HG02852 (cell line): ENCODE results near the gene EYA2.

Experiments used
- ATAC-seq: cut with Tn5 transposase; IDR thresholded peaks from one replicate; pipeline ENCODE4 v1.9.1; 2021; ENCODE audit warnings: mild to moderate bottlenecking, moderate library complexity; ENCODE audit not compliant: unreplicated experiment

EYA2 gene

GRCh38 chr20:46999801-47000465, 105.3 kb downstream of the EYA2 start:
- no peak for ATAC-seq

DNA sequence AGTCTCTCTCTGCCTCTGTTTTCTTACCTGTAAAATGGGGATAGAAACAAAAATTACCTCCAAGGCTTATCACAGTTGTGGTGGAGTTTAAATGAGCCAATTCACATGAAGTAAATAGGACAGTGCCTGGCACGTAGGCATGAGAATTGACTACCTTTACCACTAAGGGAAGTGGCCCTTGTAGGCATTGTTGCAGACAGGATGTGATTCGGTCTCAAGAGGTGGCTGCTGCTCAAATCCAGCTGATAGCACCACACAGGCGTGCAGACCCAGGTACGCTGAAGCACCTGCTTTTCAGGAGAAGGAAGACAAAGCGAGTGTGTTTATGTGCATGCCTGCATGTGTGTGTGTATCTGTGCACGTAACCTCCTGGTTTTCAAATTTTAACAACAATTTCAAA, 108.6 kb downstream of the EYA2 start:
- no peak for ATAC-seq

- no peak for ATAC-seq
Observed at GRCh38 chr20:47004179-47004578, 109.5 kb downstream of the EYA2 start.

DNA sequence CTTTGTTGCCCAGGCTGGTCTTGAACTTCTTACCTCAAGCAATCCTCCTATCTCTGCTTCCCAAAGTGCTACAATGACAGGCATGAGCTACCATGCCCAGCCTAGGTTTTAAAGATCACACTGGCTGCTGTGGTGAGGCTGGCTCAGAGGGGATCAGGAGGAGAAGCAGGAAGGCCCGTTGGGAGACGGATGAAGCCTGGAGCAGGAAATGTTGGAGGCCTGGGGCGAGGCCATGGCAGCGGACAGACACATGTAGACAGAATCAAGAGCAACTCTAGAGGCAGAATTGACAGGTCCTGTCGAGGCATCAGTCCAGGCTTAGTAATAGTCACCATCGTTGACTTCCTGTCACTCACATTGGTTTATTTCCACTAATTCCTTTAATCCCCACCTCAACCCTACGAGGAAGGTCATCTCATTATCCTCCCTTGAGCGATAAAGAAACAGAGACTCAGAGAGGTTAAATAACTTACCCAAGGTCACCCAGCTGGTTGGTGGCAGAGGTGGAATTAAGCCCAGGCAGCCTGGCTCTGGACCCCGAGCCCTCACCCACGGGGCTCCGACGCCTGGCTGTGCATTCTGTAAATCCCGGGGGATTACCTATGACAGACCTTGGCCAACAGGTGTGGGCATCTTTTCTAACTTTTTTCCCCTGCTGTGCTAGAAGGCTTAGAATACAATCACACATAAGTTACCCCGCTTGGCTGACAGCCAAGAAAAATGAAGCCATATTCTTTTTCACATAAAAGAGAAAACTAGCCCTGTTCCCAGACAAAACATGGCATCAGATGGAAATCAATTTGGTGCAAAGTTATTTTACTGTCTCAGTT, 113.4 kb downstream of the EYA2 start:
- no peak for ATAC-seq

DNA sequence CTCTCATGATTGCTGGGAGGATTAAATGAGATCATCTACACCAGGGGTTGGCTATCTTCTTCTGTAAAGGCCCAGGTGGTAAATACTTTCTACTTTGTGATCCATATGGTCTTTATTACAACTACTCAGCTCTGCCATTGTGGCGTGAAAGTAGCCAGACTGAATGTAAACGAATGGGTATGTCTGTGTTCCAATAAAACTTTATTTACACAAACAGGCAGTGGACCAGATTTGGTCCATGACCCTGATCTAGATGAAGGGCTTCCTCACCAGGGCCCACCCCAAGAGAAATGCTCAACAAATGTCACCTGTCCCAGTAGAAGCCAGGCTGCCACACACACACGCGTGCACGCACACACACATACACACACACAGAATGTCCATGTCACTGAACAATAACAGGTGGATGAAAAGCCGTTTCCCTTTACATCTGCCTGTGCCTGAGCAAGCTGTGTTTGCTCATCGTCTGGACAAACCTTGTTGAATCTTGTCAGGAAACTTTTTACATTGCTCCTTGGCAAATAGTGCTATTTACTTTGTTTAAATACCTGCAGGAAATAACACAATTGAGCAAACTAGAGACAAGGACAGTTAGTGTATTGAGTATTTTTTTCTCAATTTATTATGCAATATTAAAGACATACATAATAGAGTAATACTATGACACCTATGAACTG, 114.3 kb downstream of the EYA2 start:
- no peak for ATAC-seq

GRCh38 chr20:47009784-47010183, 115.1 kb downstream of the EYA2 start:
- ATAC-seq = no peak

DNA sequence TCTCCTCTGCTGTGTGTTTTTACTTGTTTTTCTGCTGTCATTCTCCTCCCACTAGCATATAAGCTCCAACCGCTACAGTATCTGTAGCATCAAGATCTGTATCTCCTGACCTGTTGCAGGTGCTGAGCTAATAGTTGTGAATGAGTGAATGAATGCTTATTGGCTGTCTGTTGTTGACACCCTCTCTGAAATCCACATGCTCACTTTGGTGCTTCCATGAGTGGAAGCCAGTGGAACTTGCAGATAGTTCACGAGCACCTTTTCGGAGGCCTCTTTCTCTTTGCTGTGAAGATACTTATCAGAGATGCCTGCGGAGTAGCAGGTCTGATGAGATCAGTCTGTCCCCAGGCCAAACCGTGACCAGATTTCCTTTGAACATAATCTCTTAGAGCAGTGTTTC, 117.3 kb downstream of the EYA2 start:
- no peak for ATAC-seq

- no peak for ATAC-seq
Observed at GRCh38 chr20:47013606-47014005, 119.0 kb downstream of the EYA2 start.

DNA sequence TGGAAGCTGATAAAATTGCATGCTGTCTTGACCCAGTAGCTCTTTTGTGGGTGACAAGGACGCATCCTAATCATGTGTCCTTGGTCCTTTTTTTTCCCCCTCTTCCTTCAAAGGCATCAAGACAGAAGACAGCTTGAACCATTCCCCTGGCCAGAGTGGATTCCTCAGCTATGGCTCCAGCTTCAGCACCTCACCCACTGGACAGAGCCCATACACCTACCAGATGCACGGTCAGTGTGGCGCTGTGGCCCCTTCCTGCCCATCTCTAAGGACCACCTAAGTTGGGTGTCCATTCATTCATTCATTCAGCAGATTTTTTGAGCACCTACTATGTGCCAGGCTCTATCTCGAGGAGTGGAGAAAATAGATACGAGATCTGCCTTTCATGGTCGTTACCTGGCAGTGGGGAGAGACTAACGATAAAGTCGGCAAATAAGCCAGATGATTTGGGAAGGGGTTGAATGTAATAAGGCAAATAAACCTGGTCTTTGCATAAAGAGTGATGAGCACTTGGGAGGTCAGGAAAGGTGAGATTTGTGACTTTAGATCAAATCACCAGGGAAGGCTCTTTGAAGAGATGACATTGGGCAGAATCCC, 121.5 kb downstream of the EYA2 start:
- ATAC-seq = no peak

- no peak for ATAC-seq
Observed at GRCh38 chr20:47018381-47018780, 123.7 kb downstream of the EYA2 start.

DNA sequence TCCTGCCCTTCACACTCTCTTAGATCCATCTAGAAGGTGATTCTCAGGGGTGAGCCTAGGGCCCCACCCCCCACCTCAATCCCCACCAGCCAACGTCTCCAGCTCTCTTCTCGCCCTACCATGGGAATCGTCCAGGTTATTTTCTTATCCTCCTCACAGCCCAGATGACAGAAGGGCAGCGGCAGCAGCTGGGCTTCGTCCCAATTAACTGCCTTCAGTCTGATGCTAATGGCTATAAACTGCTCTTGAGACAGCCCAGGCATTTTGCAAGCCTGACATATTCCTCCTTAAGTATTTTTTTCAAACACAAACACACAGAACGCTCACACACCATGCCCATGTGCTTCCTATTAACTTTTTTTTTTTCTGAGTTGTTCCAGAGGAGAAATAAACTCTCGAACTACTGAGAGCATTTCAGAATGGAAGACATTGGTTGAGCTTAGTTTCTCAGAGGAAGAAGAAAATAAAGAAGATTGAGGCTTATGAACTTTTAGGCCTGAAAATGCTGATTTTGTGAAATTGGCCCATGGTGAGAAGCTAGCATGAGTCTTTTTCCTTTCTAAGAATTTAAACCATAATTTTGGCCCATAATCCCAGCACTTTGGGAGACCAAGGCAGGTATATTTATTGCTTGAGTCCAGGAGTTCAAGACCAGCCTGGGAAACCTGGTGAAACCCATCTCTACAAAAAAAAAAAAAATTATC, 124.6 kb downstream of the EYA2 start:
- ATAC-seq = no peak

- no peak for ATAC-seq
Observed at GRCh38 chr20:47020231-47020630, 125.6 kb downstream of the EYA2 start.

DNA sequence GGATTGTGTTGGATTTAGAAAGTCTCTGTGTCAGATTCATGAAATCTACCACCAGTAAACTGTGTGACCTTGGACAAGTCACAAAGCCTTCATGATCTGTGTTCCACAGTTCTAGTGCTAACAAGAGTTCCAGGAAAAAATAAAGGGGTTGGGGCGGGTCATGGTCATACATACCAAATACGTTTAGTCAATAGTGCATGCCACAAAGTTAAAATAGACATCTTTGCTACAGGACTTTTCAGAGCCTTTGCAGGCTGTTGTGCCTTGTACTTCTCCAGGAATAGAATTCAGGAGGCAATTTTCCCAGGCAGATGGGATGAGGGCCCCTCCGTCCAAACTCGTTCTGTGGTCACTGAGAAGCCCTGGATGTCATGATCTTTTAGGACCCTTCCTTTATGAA, 127.2 kb downstream of the EYA2 start:
- no peak for ATAC-seq

DNA sequence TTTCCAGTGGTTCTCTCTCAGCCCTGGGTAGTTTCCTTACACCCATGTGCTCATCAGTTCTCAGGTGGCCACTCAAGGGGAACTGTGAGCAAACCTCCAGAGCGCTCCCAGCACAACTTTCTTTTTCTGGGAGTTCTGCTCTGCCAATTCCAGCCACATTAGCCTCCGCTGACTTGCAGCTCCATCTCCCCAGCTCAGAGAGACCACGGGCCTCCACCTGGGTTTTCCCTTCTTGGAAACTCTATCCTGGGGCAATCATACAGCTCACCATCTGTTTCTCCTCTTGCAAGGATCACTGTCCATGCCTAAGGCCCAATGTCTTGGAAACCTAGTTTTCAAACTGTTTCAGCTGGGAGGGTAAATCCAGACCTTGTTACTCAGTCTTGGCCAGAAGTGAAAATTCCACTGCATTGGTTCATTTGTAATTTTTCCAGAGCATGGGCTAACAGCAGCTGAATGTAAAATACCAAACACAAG, 129.9 kb downstream of the EYA2 start:
- no peak for ATAC-seq

- ATAC-seq = no peak
Observed at GRCh38 chr20:47027042-47027441, 132.4 kb downstream of the EYA2 start.

DNA sequence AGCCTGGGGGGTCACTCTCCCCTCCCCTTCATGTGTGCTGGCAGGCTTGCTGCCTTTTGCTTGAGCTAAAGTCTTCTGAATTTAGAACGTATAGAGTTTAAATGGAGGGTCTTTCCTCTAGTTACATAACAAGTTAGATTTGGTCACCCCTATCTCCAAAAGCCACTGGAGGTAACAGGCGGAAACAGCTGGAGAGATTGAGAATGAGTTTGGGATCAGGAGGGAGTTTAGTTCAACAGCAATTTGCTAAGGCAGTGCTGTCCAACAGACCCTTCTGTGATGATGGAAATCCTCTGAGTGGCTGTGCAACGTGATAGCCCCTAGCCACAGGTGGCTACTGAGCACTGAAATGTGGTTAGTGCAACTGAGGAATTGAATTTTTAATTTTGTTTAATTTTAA, 132.8 kb downstream of the EYA2 start:
- no peak for ATAC-seq

DNA sequence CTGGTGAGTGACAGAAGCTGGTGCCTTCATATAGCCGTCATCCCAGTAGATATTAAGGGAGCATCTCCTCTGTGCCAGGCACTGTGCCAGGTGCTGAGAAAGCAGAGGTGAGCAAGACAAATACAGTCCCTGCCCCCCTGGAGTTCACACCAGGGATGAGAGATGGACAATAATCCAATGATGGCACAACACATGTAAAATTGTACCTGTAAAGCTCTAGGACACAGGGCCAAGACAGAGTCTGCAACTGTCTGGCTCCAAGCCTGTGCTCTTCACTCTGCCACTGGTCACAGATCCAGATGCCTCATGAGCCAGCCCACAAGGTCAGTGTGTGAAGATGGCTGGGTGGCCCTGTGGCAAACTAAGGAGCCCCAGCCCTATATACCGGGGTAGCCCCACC, 133.8 kb downstream of the EYA2 start:
- no peak for ATAC-seq

DNA sequence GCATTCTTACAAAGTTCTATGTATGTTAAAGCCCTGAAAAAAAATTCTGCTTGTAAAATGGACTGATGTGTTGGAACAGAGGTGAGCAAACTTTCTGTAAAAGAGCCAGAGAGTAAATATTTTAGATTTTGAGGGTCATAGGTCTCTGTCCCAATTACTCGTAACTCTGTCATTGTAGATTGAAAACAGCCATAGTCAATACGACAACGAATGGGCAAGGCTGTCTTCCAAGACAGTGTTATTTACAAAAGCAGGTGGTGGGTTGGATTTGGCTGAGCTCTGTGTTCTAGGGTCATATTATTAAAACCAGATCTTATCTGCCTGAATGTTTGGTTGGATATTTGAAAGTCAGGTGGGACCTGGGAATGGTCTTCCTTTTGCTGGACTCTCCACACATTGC, 135.2 kb downstream of the EYA2 start:
- ATAC-seq = no peak

- ATAC-seq = no peak
Observed at GRCh38 chr20:47030271-47030810, 135.7 kb downstream of the EYA2 start.

GRCh38 chr20:47031004-47031403, 136.4 kb downstream of the EYA2 start:
- no peak for ATAC-seq

DNA sequence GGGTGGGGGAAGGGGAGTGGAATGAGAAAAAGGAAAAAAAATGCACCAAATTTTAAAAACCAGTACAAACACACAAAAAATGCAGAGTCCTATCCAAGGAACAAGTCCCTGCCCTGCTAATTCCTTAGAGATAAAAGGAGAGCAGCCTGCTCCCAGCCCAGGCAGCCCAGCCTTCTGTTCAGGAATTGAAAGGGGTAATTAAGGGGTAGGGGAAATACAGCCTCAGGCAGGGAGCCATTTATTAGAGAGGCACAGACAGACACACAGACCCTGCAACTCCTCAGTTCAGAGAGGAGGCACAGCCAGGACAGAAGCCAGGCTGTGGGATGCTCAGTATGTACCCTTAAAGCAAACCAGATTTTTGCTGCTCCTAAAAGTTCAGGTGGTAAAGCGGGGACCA, 137.2 kb downstream of the EYA2 start:
- ATAC-seq = no peak
